ENCODE measurements around the gene ZSCAN5B.

Gene ZSCAN5B

DNA sequence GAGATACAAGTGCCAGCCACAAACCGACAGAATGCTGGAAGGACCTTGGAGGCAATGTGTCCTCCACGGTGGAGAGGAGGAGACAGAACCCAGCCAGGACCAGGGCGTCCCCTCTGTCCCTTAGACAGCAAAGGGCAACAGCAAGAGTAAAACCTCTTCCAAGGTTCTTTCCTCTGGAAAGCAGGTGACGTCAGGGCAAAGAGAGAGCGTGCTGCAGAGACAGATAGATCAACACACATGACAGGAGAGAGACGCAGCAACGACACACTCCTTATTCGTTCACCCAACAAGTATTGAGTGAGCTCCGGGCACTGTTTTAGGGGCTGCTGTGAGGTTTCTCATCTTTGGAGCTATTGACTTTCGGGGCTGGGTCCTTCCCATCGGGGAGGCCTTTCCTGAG is 23.0 kb downstream of the ZSCAN5B start:
- CTCF ChIA-PET: interaction anchor here (11.0 kb wide), 1 partner anchor 96 kb away, joined by 202 read pairs; no protein-coding TSS in a partner anchor
- no peak overlapping the region for H3K4me3 ChIP-seq (ENCODE audit: low read depth, low read length)
- no peak for DNase-seq (ENCODE audit: low read depth, low spot score)
- POLR2A ChIA-PET: no interaction called here
- TF ChIP-seq, protein P1, sequence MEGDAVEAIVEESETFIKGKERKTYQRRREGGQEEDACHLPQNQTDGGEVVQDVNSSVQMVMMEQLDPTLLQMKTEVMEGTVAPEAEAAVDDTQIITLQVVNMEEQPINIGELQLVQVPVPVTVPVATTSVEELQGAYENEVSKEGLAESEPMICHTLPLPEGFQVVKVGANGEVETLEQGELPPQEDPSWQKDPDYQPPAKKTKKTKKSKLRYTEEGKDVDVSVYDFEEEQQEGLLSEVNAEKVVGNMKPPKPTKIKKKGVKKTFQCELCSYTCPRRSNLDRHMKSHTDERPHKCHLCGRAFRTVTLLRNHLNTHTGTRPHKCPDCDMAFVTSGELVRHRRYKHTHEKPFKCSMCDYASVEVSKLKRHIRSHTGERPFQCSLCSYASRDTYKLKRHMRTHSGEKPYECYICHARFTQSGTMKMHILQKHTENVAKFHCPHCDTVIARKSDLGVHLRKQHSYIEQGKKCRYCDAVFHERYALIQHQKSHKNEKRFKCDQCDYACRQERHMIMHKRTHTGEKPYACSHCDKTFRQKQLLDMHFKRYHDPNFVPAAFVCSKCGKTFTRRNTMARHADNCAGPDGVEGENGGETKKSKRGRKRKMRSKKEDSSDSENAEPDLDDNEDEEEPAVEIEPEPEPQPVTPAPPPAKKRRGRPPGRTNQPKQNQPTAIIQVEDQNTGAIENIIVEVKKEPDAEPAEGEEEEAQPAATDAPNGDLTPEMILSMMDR (IDR thresholded peaks at IDR 0.05; ENCODE audit: insufficient read depth, low read length, missing control alignments): no peak

DNA sequence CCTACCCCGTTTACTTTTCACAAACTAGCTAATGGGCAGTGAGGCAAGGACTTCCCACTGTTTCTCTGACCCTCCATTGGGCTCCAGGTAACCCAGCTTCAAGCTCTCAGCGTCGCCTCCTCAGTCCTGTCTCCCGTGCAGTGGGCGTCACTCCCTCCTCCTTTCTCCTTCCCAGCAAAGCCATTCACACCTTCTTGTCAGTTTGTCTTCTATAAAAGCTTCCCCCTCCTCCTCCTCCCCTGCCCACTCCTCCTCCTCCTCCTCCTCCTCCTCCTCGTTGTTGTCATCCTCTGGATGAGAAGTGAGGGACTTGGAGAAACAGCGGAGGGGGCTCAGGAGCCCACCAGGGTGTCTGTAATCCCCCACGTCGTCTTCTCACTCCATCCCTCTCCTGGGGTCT is 23.5 kb downstream of the ZSCAN5B start:
- TF ChIP-seq, protein P1 (IDR thresholded peaks at IDR 0.05; ENCODE audit: insufficient read depth, low read length, missing control alignments): no peak
- DNase-seq (ENCODE audit: low read depth, low spot score): no peak
- POLR2A ChIA-PET: no interaction called here
- no peak overlapping the region for H3K4me3 ChIP-seq (ENCODE audit: low read depth, low read length)
- CTCF ChIA-PET: interaction anchor here (11.0 kb wide), 1 partner anchor 96 kb away, joined by 202 read pairs; no protein-coding TSS in a partner anchor

DNA sequence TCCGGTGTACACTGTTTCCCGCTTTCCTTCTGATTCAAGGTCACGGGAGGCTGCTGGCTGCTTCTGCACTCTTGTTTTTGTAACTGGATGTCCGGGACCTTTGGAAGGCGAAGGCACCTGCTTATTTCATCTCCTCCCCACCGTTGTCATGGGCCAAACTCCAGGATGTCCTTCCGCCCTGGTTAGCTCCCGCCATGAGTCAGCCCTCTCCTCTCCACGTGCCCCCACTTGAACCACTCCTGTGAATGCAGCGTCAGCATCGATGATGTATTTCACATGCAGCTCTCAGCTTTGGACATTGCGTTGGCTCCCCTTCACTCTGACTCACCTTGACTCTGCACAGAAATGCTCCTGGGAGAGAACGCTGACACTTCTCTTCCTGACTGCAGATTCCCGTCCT is 27.3 kb downstream of the ZSCAN5B start:
- H3K4me3 ChIP-seq (ENCODE audit: low read depth, low read length): no peak overlapping the region
- no peak for DNase-seq (ENCODE audit: low read depth, low spot score)
- TF ChIP-seq, protein P1 (IDR thresholded peaks at IDR 0.05; ENCODE audit: insufficient read depth, low read length, missing control alignments): no peak
- ChIA-PET CTCF (interaction anchor here (1.4 to 11.0 kb wide), 2 partner anchors 92 to 104 kb away, joined by 4 to 202 read pairs; no protein-coding TSS in a partner anchor), POLR2A (no interaction called here)

DNA sequence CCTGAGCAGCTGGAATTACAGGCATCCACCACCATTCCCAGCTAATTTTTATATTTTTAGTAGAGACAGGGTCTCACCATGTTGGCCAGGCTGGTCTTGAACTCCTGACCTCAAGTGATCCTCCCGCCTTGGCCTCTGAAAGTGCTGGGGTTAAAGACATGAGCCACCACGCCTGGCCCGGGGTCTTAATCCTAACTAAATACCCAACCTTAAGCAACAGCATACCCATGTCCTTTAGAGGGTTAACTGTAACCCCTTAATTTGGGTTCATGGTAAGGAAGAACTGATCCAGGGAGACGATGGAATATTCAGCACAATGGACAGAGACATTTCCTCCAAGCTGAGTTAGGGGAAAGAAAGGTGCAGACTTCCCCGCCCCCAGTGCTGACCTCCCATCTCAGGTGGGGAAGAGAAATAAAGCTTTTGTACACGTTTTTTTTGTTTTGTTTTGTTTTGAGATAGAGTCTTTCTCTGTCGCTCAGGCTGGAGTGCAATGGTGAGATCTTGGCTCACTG is 30.5 kb downstream of the ZSCAN5B start:
- no peak for DNase-seq (ENCODE audit: low read depth, low spot score)
- CTCF ChIA-PET: interaction anchor here (1.1 to 11.0 kb wide), 3 partner anchors 9 to 89 kb away, joined by 3 to 202 read pairs (median 5); no protein-coding TSS in a partner anchor
- H3K4me3 ChIP-seq (ENCODE audit: low read depth, low read length): no peak overlapping the region
- POLR2A ChIA-PET: no interaction called here
- TF ChIP-seq, protein P1 (IDR thresholded peaks at IDR 0.05; ENCODE audit: insufficient read depth, low read length, missing control alignments): no peak

DNA sequence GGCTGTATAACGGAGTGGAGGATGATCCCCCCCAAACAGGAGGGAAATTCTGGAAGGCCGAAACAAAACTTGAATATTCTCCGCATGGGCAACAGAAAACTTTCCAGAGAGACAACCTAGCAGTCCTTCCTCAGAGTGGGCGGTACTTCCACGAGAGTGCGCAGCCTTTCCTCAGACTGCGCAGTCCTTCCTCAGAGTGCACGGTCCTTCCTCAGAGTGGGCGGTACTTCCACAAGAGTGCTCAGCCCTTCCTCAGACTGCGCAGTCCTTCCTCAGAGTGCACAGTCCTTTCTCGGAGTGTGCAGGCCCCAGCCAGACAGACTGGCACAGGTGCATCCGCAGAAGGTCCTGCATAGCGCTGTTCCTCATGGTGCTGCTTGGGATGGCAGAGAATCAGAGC is 34.5 kb downstream of the ZSCAN5B start:
- no peak for DNase-seq (ENCODE audit: low read depth, low spot score)
- no peak overlapping the region for H3K4me3 ChIP-seq (ENCODE audit: low read depth, low read length)
- ChIA-PET POLR2A (no interaction called here), CTCF (interaction anchor here (1.4 kb wide), 1 partner anchor 87 kb away, joined by 3 read pairs; no protein-coding TSS in a partner anchor)
- TF ChIP-seq, protein P1 (IDR thresholded peaks at IDR 0.05; ENCODE audit: insufficient read depth, low read length, missing control alignments): no peak

DNA sequence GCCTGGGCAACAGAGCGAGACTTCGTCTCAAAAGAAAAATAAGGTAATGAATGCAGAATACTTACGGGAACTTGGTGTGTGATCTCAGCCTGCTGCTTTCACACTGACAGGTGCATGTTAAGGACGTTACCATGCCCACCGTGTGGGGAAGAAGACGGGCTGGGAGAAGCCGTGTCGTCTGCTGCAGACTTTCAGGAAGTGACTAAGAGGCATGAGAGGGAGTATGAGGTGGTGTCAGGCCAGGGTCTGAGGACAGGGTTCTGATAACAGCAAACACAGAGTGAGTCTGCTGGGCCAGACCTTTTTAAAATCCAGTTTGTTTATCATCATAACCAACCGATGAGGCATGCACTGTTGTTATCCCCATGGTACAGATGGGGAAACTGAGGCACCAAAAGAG is 35.3 kb downstream of the ZSCAN5B start:
- TF ChIP-seq, protein P1 (IDR thresholded peaks at IDR 0.05; ENCODE audit: insufficient read depth, low read length, missing control alignments): no peak
- DNase-seq (ENCODE audit: low read depth, low spot score): no peak

More for the DNA sequence above, 35.3 kb downstream of the ZSCAN5B start:
- ChIA-PET CTCF (interaction anchor here (2.5 kb wide), 1 partner anchor 10 kb away, joined by 7 read pairs; no protein-coding TSS in a partner anchor), POLR2A (no interaction called here)
- no peak overlapping the region for H3K4me3 ChIP-seq (ENCODE audit: low read depth, low read length)

Data from AG04449 (cell line).